Smooth muscle cell (in vitro differentiated cells): ENCODE data around the gene SPTB. TPM values are rescaled to one million over a fixed set of nuclear protein-coding genes. Genes with fewer than 3 reads are reported as not detected.

Source experiments
- DNase-seq: peaks from one replicate; lab custom pipeline; 2025; ENCODE audit not compliant: unreplicated experiment; lab: John Stamatoyannopoulos, UW
- H2AFZ ChIP-seq: fragments of 200-600 bp; sonication (generic); 2 replicates; pipeline ENCODE4 v1.6.0; 2016; ENCODE audit warnings: antibody characterized with exemption, low read depth, mild to moderate bottlenecking
- H3F3A ChIP-seq: fragments of 200-600 bp; sonication (generic); 2 replicates; pipeline ENCODE4 v1.6.0; 2017; ENCODE audit warnings: antibody characterized with exemption, low read depth
- H3K27ac ChIP-seq: fragments of 200-600 bp; sonication (generic); 2 replicates; pipeline ENCODE4 v1.5.1; 2016; ENCODE audit warnings: low read depth, mild to moderate bottlenecking
- H3K27me3 ChIP-seq: fragments of 200-600 bp; sonication (generic); 2 replicates; pipeline ENCODE4 v1.6.1; 2016; ENCODE audit warnings: low read depth, mild to moderate bottlenecking
- H3K36me3 ChIP-seq: fragments of 200-600 bp; sonication (generic); 2 replicates; pipeline ENCODE4 v1.5.1; 2016; ENCODE audit warnings: low read depth
- H3K4me1 ChIP-seq: fragments of 200-600 bp; sonication (generic); 2 replicates; pipeline ENCODE4 v1.5.1; 2016; ENCODE audit warnings: low read depth
- H3K4me2 ChIP-seq: fragments of 200-600 bp; sonication (generic); 2 replicates; pipeline ENCODE4 v1.6.0; 2016; ENCODE audit warnings: mild to moderate bottlenecking
- H3K4me3 ChIP-seq: fragments of 200-600 bp; sonication (generic); 2 replicates; pipeline ENCODE4 v1.5.1; 2016; ENCODE audit warnings: mild to moderate bottlenecking
- H3K79me2 ChIP-seq: fragments of 200-600 bp; sonication (generic); 2 replicates; pipeline ENCODE4 v1.6.0; 2016; ENCODE audit warnings: low read depth, mild to moderate bottlenecking
- H3K9ac ChIP-seq: fragments of 200-600 bp; sonication (generic); 2 replicates; pipeline ENCODE4 v1.6.0; 2016; ENCODE audit warnings: low read depth
- H3K9me3 ChIP-seq: fragments of 200-600 bp; sonication (generic); replicated peaks from 2 replicates; pipeline ENCODE4 v1.5.1; 2016; ENCODE audit warnings: low read depth
- H4K20me1 ChIP-seq: fragments of 200-600 bp; sonication (generic); 2 replicates; pipeline ENCODE4 v1.6.0; 2016; ENCODE audit warnings: low read depth
- WGBS: methylation state at CpG from one replicate; pipeline ENCODE4 v1.1.7; 2016; ENCODE audit warnings: low lambda C conversion rate; 5-methylcytosine and 5-hydroxymethylcytosine counted together
- polyA plus RNA-seq: library from polyadenylated mRNA; unstranded; fragments of >200 nt; fragmentation: Nextera tagmentation; extraction: Ambion mirVana; gene quantifications from 2 replicates; pipeline ENCODE4 v1.2.1, GENCODE V29; 2016
- total RNA-seq: library from RNA; depleted of rRNA; stranded (reverse); fragments of >200 nt; gene quantifications from 2 replicates; pipeline ENCODE4 v1.2.3, GENCODE V29; 2014
- TF ChIP-seq, protein P1 (sequence below): fragments of 200-600 bp; sonication (generic); IDR thresholded peaks from 2 replicates; pipeline ENCODE4 v1.5.1; 2017; ENCODE audit warnings: borderline replicate concordance, mild to moderate bottlenecking, antibody characterized with exemption; ENCODE audit not compliant: insufficient read depth, poor library complexity, severe bottlenecking

The SPTB gene
- total and polyA plus RNA-seq, 2 experiments from 2014 or later: 0.25 to 3.3 TPM

DNA sequence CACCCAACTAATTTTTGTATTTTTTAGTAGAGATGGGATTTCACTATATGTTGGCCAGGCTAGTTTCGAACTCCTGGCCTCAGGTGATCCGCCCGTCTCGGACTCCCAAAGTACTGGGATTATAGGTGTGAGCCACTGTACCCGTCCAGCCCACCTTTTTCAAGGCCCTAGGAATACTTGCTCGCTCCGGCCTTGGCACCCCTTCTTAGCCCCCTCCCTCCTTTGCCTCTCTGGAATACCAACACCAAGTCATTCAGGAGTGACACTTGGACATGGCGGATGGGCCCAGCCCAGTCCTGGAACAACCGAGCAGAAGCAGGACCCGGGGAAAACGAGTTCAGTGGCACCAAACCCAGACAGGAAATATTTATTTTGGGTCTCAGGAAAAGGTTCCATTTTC, 146.4 kb downstream of the SPTB start:
- H3K4me1 ChIP-seq: peaks cover 3% of the 10 kb centered on the region
- TF ChIP-seq, protein P1, sequence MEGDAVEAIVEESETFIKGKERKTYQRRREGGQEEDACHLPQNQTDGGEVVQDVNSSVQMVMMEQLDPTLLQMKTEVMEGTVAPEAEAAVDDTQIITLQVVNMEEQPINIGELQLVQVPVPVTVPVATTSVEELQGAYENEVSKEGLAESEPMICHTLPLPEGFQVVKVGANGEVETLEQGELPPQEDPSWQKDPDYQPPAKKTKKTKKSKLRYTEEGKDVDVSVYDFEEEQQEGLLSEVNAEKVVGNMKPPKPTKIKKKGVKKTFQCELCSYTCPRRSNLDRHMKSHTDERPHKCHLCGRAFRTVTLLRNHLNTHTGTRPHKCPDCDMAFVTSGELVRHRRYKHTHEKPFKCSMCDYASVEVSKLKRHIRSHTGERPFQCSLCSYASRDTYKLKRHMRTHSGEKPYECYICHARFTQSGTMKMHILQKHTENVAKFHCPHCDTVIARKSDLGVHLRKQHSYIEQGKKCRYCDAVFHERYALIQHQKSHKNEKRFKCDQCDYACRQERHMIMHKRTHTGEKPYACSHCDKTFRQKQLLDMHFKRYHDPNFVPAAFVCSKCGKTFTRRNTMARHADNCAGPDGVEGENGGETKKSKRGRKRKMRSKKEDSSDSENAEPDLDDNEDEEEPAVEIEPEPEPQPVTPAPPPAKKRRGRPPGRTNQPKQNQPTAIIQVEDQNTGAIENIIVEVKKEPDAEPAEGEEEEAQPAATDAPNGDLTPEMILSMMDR: no peak
- no peaks in the 10 kb centered on the region for H3K27me3 ChIP-seq
- no peaks in the 10 kb centered on the region for H3K36me3 ChIP-seq
- no peak overlapping the region for H2AFZ ChIP-seq
- no peaks in the 10 kb centered on the region for H3F3A ChIP-seq
- no peaks in the 10 kb centered on the region for H3K9me3 ChIP-seq
- no peak overlapping the region for H3K9ac ChIP-seq
- peaks cover 14% of the 10 kb centered on the region for H4K20me1 ChIP-seq
- no peak overlapping the region for H3K27ac ChIP-seq
- 96% methylated on average over 11 of the region's 11 CpGs for WGBS
- no peak overlapping the region for H3K4me3 ChIP-seq
- no peak for DNase-seq
- H3K79me2 ChIP-seq: peaks cover 12% of the 10 kb centered on the region
- H3K4me2 ChIP-seq: no peak overlapping the region

DNA sequence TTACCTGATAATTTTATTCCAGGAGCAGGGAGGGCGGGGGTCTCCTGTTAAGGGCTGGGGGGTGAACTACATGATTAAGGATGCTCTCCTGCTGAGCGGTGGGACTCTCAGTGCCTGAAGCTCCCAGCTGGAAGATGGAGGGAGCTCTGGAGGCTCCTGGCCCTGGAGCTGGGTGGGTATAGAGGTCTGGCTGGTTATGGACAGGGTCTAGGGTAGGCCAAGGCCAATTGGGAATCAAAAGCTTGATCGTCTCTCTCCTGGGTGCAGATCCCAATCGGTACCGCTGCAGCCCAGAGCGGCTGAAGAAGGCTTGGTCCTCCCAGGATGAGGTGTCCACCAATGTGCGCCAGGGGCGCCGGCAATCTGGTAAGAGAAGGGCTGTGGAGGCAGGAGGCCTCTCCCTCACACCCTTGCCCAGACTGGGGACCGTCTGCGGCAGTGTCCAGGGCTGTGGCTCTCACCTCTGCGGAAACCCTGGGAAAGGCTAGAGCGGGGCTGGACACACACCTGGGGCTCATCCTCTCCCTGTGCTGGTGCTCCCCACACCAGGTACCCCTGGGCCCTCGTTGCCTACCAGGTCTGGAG, 147.1 kb downstream of the SPTB start:
- Histone ChIP-seq H3K9me3 (no peaks in the 10 kb centered on the region), H3K27ac (no peak overlapping the region), H2AFZ (no peak overlapping the region), H3K4me3 (no peak overlapping the region), H4K20me1 (peaks cover 14% of the 10 kb centered on the region), H3F3A (no peaks in the 10 kb centered on the region), H3K79me2 (peaks cover 18% of the 10 kb centered on the region), H3K4me2 (no peak overlapping the region), H3K36me3 (no peaks in the 10 kb centered on the region), H3K27me3 (no peaks in the 10 kb centered on the region), H3K9ac (no peak overlapping the region), H3K4me1 (peaks cover 3% of the 10 kb centered on the region)
- TF ChIP-seq, protein P1: no peak
- 98% methylated on average over 14 of the region's 14 CpGs for WGBS
- no peak for DNase-seq

DNA sequence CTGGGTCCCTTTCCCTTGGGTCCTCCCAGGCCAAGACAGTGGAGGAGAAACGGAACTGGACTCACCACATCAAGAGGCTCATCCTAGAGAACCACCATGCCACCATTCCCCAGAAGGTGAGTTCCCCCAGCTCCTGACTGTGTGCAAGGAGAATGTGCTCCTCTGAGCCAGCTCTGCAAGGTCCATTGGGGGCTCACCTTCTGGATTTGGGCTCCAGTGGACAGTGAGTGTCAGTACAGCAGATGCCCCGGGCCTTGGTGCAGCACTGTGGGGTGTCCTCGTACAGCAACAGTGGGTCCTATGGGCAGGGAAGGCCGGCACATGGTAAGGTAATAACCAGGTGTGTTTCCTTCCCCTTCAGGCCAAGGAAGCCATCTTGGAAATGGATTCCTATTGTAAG, 147.6 kb downstream of the SPTB start:
- no peak overlapping the region for H3K27ac ChIP-seq
- H2AFZ ChIP-seq: no peak overlapping the region
- peaks cover 15% of the 10 kb centered on the region for H4K20me1 ChIP-seq
- H3F3A ChIP-seq: no peaks in the 10 kb centered on the region
- no peak overlapping the region for H3K9ac ChIP-seq
- no peaks in the 10 kb centered on the region for H3K36me3 ChIP-seq
- TF ChIP-seq, protein P1: no peak
- no peak for DNase-seq
- H3K27me3 ChIP-seq: no peaks in the 10 kb centered on the region
- 99% methylated on average over 4 of the region's 4 CpGs for WGBS
- H3K4me2 ChIP-seq: no peak overlapping the region
- no peaks in the 10 kb centered on the region for H3K9me3 ChIP-seq
- no peak overlapping the region for H3K4me3 ChIP-seq
- H3K79me2 ChIP-seq: peaks cover 18% of the 10 kb centered on the region
- peaks cover 3% of the 10 kb centered on the region for H3K4me1 ChIP-seq

DNA sequence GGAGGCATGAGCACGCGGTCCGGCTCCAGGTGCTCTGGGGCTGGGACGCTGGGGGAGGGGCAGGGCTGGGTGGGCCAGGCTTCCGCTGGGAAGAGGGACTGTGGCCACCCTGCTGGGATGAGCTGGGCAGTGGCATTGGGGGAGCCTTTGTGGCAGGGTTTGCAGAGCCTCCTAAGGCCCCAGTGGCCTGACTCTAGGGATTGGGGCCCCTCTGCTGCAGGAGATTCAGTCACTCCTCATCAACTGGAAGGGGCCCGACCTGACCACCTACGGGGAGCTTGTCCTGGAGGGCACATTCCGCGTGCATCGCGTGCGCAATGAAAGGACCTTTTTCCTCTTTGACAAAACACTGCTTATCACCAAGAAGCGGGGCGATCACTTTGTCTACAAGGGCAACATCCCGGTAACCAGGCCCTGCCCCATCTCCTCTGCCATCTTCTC, 148.5 kb downstream of the SPTB start:
- Histone ChIP-seq H3K9ac (no peak overlapping the region), H3K36me3 (no peaks in the 10 kb centered on the region), H3K4me3 (no peak overlapping the region), H3K27me3 (no peaks in the 10 kb centered on the region), H3F3A (no peaks in the 10 kb centered on the region), H3K9me3 (no peaks in the 10 kb centered on the region), H3K27ac (no peak overlapping the region), H3K79me2 (peaks cover 19% of the 10 kb centered on the region), H3K4me2 (no peak overlapping the region), H2AFZ (no peak overlapping the region), H3K4me1 (peaks cover 5% of the 10 kb centered on the region), H4K20me1 (peaks cover 17% of the 10 kb centered on the region)
- DNase-seq: no peak
- TF ChIP-seq, protein P1: no peak
- WGBS: 95% methylated on average over 12 of the region's 15 CpGs
